Chondrocyte (in vitro differentiated cells): Measurements from ENCODE around the gene SAMD11. TPM values are rescaled to one million over a fixed set of nuclear protein-coding genes. Genes with fewer than 3 reads are reported as not detected.

ENCODE experiments used
- DNase-seq: peaks from one replicate; pipeline ENCODE4 v3.0.0; 2021; ENCODE audit warnings: mixed read lengths, low spot score
- H3K27ac Mint-ChIP-seq: one replicate; pipeline ENCODE4 v1.8.0; 2021; ENCODE audit warnings: mild to moderate bottlenecking, moderate library complexity, mixed read lengths; ENCODE audit not compliant: unreplicated experiment
- H3K27me3 Mint-ChIP-seq: 2 replicates; pipeline ENCODE4 v1.8.0; 2021; ENCODE audit warnings: low read depth, mixed read lengths
- H3K36me3 Mint-ChIP-seq: 2 replicates; pipeline ENCODE4 v1.8.0; 2021; ENCODE audit warnings: low read depth, mixed read lengths
- H3K4me1 Mint-ChIP-seq: 2 replicates; pipeline ENCODE4 v1.8.0; 2021; ENCODE audit warnings: low read depth, mild to moderate bottlenecking, mixed read lengths
- H3K4me3 Mint-ChIP-seq: one replicate; pipeline ENCODE4 v1.8.0; 2021; ENCODE audit warnings: mild to moderate bottlenecking, moderate library complexity, mixed read lengths; ENCODE audit not compliant: unreplicated experiment
- H3K9me3 Mint-ChIP-seq: 2 replicates; pipeline ENCODE4 v1.8.0; 2021; ENCODE audit warnings: low read depth, mixed read lengths
- total RNA-seq: library from RNA; stranded (reverse); gene quantifications from 3 replicates; pipeline ENCODE4 v1.2.1, GENCODE V29; 2021
- TF ChIP-seq, protein P1 (sequence below): fragments of 200-600 bp; sonication (generic); IDR thresholded peaks from 2 replicates; pipeline ENCODE4 v1.5.0; 2021; ENCODE audit warnings: antibody characterized with exemption, mild to moderate bottlenecking, moderate library complexity

The SAMD11 gene
- total RNA-seq, 1 donor from 2014 or later = 3.4 TPM

DNA sequence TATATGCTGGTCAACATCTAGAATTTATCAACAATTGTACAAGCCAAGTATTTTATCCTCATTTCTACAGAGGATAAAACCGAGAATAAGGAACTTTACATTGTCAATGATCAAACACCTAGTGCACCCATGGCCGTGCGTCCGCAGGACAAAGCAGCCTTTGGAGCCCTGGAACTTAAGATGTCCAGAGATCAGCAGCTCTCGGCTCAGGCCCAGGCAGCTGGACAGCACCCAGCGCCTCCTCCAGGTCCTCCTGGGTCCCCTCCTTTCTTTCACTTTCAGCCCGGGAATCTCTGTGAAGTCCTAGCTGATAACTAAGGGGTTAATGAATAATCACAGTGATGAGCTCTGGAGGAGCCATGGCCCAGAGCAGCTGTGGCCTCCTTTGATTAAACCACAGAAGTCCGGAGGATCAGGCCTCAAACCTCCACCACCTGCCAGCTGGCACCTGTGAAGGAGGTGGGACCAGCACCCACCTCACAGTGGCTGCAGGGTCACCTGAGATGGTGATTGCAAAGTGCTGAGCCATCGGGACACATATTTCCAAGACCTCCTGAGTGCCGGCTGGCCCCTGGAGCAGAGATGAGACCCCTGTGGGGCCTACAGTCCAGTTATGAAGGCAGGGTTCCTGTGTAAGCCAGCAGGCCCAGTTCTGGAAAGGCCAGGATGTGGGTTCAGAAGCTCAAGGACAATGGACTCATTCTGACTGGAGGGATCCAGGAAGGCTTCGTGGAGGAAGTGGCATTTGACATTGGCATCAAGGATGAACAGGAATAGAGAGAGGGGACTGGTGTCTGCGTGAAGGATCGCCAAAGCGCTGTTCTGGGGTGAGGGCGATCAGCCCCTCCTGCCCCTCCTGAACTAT lies 11.6 kb upstream of the SAMD11 start:
- Mint-ChIP-seq H3K9me3 (no peaks in the 10 kb centered on the region), H3K4me1 (peaks cover 3% of the 10 kb centered on the region), H3K36me3 (no peaks in the 10 kb centered on the region), H3K27ac (no peak overlapping the region), H3K27me3 (peaks cover 30% of the 10 kb centered on the region), H3K4me3 (no peak overlapping the region)
- TF ChIP-seq, protein P1, sequence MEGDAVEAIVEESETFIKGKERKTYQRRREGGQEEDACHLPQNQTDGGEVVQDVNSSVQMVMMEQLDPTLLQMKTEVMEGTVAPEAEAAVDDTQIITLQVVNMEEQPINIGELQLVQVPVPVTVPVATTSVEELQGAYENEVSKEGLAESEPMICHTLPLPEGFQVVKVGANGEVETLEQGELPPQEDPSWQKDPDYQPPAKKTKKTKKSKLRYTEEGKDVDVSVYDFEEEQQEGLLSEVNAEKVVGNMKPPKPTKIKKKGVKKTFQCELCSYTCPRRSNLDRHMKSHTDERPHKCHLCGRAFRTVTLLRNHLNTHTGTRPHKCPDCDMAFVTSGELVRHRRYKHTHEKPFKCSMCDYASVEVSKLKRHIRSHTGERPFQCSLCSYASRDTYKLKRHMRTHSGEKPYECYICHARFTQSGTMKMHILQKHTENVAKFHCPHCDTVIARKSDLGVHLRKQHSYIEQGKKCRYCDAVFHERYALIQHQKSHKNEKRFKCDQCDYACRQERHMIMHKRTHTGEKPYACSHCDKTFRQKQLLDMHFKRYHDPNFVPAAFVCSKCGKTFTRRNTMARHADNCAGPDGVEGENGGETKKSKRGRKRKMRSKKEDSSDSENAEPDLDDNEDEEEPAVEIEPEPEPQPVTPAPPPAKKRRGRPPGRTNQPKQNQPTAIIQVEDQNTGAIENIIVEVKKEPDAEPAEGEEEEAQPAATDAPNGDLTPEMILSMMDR = no peak
- DNase-seq = no peak

DNA sequence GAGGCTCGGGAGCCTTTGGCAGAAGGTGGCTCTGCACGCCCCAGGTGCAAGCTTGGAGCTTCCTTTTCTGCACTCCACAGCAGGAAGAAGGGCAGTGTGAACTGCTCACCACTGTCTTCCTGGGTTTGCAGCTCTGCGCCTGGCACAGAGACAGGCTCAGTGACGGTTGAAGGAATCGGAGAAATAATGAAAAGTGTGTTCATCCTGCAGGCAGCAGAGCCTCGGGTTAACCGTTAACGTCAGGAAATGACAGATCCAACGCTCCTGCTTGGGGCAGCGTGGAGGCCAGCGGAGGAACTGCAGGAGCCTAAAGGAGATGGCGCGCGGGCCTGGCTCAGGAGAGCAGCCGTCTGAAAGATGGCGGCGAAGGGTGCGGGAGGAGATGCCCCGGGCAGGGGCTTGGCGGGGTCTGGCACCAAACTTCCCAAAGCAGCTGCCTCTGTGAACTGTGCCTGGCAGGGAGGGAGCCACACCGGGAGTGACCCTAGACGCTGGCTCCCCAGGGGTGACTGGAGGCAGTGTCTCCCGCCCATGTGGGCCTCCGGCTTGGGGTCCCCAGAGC lies 10.9 kb upstream of the SAMD11 start:
- Mint-ChIP-seq H3K4me3 (no peak overlapping the region), H3K9me3 (no peaks in the 10 kb centered on the region), H3K36me3 (no peaks in the 10 kb centered on the region), H3K4me1 (peaks cover 3% of the 10 kb centered on the region), H3K27ac (no peak overlapping the region), H3K27me3 (peaks cover 35% of the 10 kb centered on the region)
- peak; percentile 81 for DNase-seq
- TF ChIP-seq, protein P1 = peak; percentile 44

DNA sequence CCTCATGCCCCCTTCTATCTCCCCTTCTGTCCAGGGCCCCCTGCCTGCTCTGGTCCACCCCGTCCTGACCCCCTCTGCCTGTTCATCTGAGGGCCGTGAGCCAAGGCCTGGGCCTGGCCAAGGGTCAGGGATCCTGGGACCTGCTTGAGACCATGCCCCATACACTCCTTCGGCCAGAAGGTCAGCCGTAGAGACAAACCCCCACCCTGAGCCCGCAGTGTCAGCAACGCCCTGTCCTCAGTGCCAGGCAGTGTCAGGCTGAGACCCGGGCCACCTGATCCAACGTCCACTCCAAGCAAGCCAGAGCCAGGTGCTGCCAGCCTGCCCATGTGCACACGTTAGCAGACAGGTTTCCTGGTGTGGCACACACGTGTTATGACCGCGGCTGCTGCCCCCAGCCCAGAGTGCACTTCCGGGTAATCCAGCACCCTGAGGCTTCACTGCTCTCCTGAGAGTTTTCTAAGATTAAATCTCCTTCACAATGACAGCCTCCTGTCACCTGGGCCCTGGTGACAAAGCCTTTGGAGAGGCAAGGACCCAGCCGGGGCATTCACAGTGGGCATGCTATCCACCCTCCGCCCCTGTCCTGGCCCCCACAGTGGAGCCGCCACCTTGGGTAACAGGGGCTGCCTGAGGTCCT lies 10.1 kb upstream of the SAMD11 start:
- Mint-ChIP-seq H3K4me3 (no peak overlapping the region), H3K27me3 (peaks cover 38% of the 10 kb centered on the region), H3K27ac (no peak overlapping the region), H3K9me3 (no peaks in the 10 kb centered on the region), H3K36me3 (no peaks in the 10 kb centered on the region), H3K4me1 (peaks cover 3% of the 10 kb centered on the region)
- TF ChIP-seq, protein P1 = no peak
- no peak for DNase-seq

DNA sequence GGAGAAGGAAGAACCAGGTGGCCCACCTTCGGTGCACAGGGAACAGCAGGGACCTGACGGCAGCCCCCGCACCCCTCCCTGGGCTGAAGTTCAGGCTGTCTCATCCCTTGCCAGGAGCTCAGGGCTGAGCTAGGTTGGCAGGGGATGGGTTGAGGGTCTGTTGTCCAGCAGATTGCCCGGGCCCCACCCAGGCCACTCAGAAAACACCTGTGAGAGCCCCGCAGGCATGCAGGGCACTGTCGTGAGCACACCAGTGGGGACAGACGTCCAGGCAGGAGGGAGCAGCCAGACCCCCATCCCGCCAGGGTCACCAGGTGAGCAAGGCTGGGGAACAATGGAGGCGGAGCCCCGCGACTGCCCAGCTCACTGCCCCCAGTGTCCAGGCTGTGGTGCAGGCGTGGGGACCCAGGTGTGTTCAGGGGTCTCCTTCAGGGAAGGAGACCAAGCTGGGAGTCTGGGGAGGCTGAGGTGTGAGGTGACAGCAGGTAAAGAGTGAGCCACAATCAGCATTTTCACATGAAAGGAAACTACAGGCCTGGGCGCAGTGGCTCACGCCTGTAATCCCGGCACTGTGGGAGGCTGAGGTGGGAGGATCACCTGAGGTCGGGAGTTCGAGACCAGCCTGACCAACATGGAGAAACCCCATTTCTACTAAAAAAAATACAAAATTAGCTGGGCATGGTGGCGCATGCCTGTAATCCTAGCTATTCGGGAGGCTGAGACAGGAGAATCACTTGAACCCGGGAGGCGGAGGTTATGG lies 9.4 kb upstream of the SAMD11 start:
- peaks cover 40% of the 10 kb centered on the region for H3K27me3 Mint-ChIP-seq
- H3K9me3 Mint-ChIP-seq = no peaks in the 10 kb centered on the region
- H3K4me3 Mint-ChIP-seq = no peak overlapping the region
- H3K4me1 Mint-ChIP-seq = peaks cover 3% of the 10 kb centered on the region
- TF ChIP-seq, protein P1 = no peak
- DNase-seq = peak; percentile 87
- H3K27ac Mint-ChIP-seq = no peak overlapping the region
- no peaks in the 10 kb centered on the region for H3K36me3 Mint-ChIP-seq

DNA sequence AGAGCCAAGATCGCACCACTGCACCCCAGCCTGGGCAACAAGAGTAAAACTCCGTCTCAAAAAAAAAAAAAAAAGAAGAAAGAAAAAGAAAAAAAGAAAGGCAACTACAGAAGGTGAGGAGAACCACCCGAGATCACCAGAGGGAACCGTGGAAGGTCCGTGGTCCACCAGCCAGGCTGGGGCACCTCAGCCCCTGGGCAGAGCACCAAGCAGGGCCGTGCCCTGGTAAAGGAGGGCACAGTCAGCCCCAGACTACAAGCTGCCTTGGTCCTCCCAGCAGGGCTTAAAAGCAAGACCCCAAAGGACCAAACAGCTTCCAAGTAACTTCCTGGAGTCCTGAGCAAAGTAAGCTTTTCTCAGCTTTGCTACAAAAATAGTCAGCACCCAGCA lies 8.8 kb upstream of the SAMD11 start:
- Mint-ChIP-seq H3K9me3 (no peaks in the 10 kb centered on the region), H3K4me1 (peaks cover 3% of the 10 kb centered on the region), H3K27ac (no peak overlapping the region), H3K36me3 (no peaks in the 10 kb centered on the region), H3K27me3 (peaks cover 40% of the 10 kb centered on the region), H3K4me3 (no peak overlapping the region)
- TF ChIP-seq, protein P1 = no peak
- no peak for DNase-seq
